ENCODE data around the gene ERBB4.

DNA sequence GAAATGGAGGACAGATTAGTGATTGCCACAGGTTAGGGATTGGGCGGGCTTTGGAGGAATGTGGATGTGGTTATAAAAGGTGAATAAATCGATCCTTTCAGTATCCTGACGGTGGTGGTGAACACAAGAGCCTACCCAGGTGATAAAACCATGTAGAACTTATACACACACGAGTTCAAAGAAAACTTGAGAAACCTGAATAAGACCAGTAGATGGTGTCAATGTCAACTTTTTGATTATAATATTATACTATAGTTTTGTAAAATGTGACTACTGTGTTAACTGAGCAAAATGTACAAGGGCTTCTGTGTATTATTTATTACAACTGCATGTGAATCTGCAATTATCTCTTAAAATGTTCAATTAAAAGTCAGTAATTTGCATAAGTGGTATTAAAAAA is 136.3 kb downstream of the ERBB4 start:
- TF ChIP-seq POLR2A (IDR thresholded peaks at IDR 0.05; ENCODE audit: low read depth, low read length) (no peak), SPI1 (IDR thresholded peaks at IDR 0.05; ENCODE audit: low read depth, low read length) (no peak), PAX5 (IDR thresholded peaks at IDR 0.05; ENCODE audit: insufficient read depth, low read length, severe bottlenecking) (no peak)

Measured in GM12891 (cell line).